OCI-LY3 (cell line): ENCODE data around the gene BRD4.

ENCODE experiments used
- EZH2phosphoT487 ChIP-seq: fragments of 200-600 bp; shearing (Covaris generic); IDR thresholded peaks from 2 replicates; pipeline ENCODE4 v1.6.1; 2018; ENCODE audit warnings: antibody characterized with exemption, mixed run types, low read depth
- TF ChIP-seq, protein P1 (sequence below): fragments of 200-600, 300-600 bp; sonication (generic); IDR thresholded peaks from 2 replicates; pipeline ENCODE4 v1.5.1; 2014; ENCODE audit warnings: antibody characterized with exemption, low read length, low read depth

DNA sequence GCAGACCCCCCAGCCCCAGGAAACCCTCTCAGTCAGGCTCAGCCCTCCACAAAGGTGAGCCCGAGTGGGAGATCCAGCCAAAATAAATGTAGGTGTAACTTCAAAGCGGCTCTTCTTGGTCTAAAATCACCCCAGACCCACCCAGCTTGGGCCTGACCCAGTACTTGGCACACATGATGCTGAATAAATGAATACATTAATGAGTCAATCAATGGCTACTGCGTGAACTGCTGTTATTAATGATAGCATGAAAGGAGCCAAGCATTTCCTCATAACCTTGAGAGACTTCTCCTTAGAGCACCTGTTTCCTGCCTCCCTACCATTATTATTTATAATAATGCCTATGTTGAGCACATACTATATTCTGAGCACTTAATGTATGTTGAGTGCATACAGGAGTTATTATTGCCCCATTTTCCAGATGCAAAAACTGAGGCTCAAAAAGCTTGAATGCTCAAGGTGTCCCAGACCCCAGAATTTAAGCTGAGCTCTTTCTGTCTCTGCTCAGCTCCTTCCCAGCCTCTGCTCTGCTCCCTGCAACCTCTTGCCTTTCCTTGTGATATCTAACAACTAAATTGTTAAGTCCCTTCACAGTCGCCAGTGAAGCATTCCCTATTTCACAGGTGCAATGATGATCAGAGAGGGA is 135.9 kb downstream of the BRD4 start:
- TF ChIP-seq, protein P1, sequence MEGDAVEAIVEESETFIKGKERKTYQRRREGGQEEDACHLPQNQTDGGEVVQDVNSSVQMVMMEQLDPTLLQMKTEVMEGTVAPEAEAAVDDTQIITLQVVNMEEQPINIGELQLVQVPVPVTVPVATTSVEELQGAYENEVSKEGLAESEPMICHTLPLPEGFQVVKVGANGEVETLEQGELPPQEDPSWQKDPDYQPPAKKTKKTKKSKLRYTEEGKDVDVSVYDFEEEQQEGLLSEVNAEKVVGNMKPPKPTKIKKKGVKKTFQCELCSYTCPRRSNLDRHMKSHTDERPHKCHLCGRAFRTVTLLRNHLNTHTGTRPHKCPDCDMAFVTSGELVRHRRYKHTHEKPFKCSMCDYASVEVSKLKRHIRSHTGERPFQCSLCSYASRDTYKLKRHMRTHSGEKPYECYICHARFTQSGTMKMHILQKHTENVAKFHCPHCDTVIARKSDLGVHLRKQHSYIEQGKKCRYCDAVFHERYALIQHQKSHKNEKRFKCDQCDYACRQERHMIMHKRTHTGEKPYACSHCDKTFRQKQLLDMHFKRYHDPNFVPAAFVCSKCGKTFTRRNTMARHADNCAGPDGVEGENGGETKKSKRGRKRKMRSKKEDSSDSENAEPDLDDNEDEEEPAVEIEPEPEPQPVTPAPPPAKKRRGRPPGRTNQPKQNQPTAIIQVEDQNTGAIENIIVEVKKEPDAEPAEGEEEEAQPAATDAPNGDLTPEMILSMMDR: no peak
- TF ChIP-seq EZH2phosphoT487: no peak
